HG03442 (cell line): ENCODE results near the gene C19orf53.
"Not testable (repeated sequence)": the region's sequence is repeated elsewhere in the genome, so short reads cannot be mapped to it uniquely, and the experiment has no call there.

Source experiments
- ATAC-seq: cut with Tn5 transposase; IDR thresholded peaks from one replicate; pipeline ENCODE4 v1.9.1; 2021; ENCODE audit warnings: mild to moderate bottlenecking, moderate library complexity; ENCODE audit not compliant: unreplicated experiment

Gene C19orf53

GRCh38 chr19:13774217-13775191 lies at the start of gene C19orf53:
Gene C19orf53, plus strand, starts transcription at chr19:13774456. Its CDS starts 22 bp downstream, at chr19:13774478.
- peak; percentile 89 for ATAC-seq

- no peak for ATAC-seq
Observed at GRCh38 chr19:13726323-13726722, 47.9 kb upstream of the C19orf53 start.

GRCh38 chr19:13727798-13728197 lies 46.5 kb upstream of the C19orf53 start:
- ATAC-seq, result no peak

GRCh38 chr19:13729859-13730258 lies 44.4 kb upstream of the C19orf53 start:
- ATAC-seq, result no peak

- peak; percentile 95 for ATAC-seq
Observed at GRCh38 chr19:13731147-13731964, 42.9 kb upstream of the C19orf53 start.

- no peak for ATAC-seq
Observed at GRCh38 chr19:13732337-13732736, 41.9 kb upstream of the C19orf53 start.

GRCh38 chr19:13734751-13735150 lies 39.5 kb upstream of the C19orf53 start:
- no peak for ATAC-seq

GRCh38 chr19:13738073-13738472 lies 36.2 kb upstream of the C19orf53 start:
- ATAC-seq, result no peak

GRCh38 chr19:13741893-13742292 lies 32.4 kb upstream of the C19orf53 start:
- no peak for ATAC-seq

GRCh38 chr19:13742756-13743155 lies 31.5 kb upstream of the C19orf53 start:
- no peak for ATAC-seq

- ATAC-seq, result no peak
Observed at GRCh38 chr19:13744174-13744573, 30.1 kb upstream of the C19orf53 start.

GRCh38 chr19:13747098-13747453 lies 27.2 kb upstream of the C19orf53 start:
- no peak for ATAC-seq

- no peak for ATAC-seq
Observed at GRCh38 chr19:13748169-13748828, 26.0 kb upstream of the C19orf53 start.

- ATAC-seq, result no peak
Observed at GRCh38 chr19:13751436-13751835, 22.8 kb upstream of the C19orf53 start.

- not testable (repeated sequence) for ATAC-seq
Observed at GRCh38 chr19:13753622-13754021, 20.6 kb upstream of the C19orf53 start.

GRCh38 chr19:13756210-13756609 lies 18.0 kb upstream of the C19orf53 start:
- ATAC-seq, result no peak

- ATAC-seq, result no peak
Observed at GRCh38 chr19:13757805-13758772, 16.2 kb upstream of the C19orf53 start.

GRCh38 chr19:13758795-13759194 lies 15.5 kb upstream of the C19orf53 start:
- ATAC-seq, result no peak

GRCh38 chr19:13761423-13761822 lies 12.8 kb upstream of the C19orf53 start:
- no peak for ATAC-seq

GRCh38 chr19:13762635-13763235 lies 11.5 kb upstream of the C19orf53 start:
- ATAC-seq, result no peak
